Activated CD8-positive, alpha-beta T cell treated with anti-CD3 and anti-CD28 coated beads for 36 hours (primary cell): ENCODE measurements around the gene TFB2M. TPM values are rescaled to one million over a fixed set of nuclear protein-coding genes. Genes with fewer than 3 reads are reported as not detected.

Source experiments
- ATAC-seq: fragments of 200-7000 bp; cut with Tn5 transposase; one replicate; pipeline ENCODE4 v1.10.0; 2021; ENCODE audit warnings: mild to moderate bottlenecking, moderate library complexity
- CTCF ChIA-PET: fragments of 350-600 bp; sonication (Branson Sonifier 250); formaldehyde crosslinking; loops from one replicate; lab custom pipeline; 2021; ENCODE audit warnings: antibody characterized with exemption; lab: Charles Lee
- POLR2A ChIA-PET: fragments of 350-600 bp; sonication (Branson Sonifier 250); formaldehyde crosslinking; loops from one replicate; lab custom pipeline; 2021; ENCODE audit warnings: antibody characterized with exemption; lab: Charles Lee
- DNase-seq: peaks from one replicate; pipeline ENCODE4 v3.0.0-alpha.2; 2020
- H3K27ac Mint-ChIP-seq: one replicate; pipeline ENCODE4 v1.8.0; 2021; ENCODE audit warnings: mild to moderate bottlenecking, mixed read lengths
- H3K27me3 Mint-ChIP-seq: one replicate; pipeline ENCODE4 v1.8.0; 2021; ENCODE audit warnings: mixed read lengths
- H3K36me3 Mint-ChIP-seq: one replicate; pipeline ENCODE4 v1.8.0; 2021; ENCODE audit warnings: low read depth, mixed read lengths
- H3K4me1 Mint-ChIP-seq: one replicate; pipeline ENCODE4 v1.8.0; 2021; ENCODE audit warnings: low read depth, mixed read lengths
- H3K4me3 Mint-ChIP-seq: one replicate; pipeline ENCODE4 v1.8.0; 2021; ENCODE audit warnings: mild to moderate bottlenecking, moderate library complexity, mixed read lengths
- H3K9me3 Mint-ChIP-seq: one replicate; pipeline ENCODE4 v1.8.0; 2021; ENCODE audit warnings: mixed read lengths
- intact Hi-C: fragments of 100-400 bp; cut with micrococcal nuclease; formaldehyde crosslinking; loops from one replicate; pipeline ENCODE4 v1.10.0; 2022
- total RNA-seq, 2 experiments: library from RNA; stranded (reverse); gene quantifications; one replicate each; pipeline ENCODE4 v1.2.3, GENCODE V29; 2021
- TF ChIP-seq, protein P1 (sequence below): fragments of 200-600 bp; IDR thresholded peaks from one replicate; pipeline ENCODE4 v1.8.0; 2022; ENCODE audit warnings: antibody characterized with exemption, mild to moderate bottlenecking

Gene TFB2M
- total RNA-seq, 2 experiments from 2014 or later = 16.0 TPM

DNA sequence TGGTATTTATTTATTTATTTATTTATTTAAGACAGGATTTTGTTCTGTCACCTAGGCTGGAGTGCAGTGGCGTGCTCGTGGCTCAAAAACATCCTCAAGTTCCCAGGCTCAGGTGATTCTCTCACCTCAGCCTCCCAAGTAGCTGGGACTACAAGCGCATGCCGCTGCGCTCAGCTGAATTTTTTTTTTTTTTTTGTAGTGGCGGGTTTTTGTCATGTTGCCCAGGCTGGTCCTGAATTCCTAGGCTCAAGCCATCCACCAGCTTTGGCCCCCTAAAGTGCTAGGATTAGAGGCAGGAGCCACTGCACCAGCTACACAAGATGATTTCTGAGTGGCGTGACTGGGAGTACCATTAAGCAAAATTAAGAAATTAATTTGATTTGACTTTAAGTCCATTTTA lies 31.9 kb upstream of the TFB2M start:
- ChIA-PET CTCF (interaction anchor here (0.9 kb wide), 1 partner anchor 25 kb away, joined by 3 read pairs; no protein-coding TSS in a partner anchor), POLR2A (no interaction called here)
- intact Hi-C loops = no loop called here
- Mint-ChIP-seq H3K27ac (no peak overlapping the region), H3K9me3 (no peaks in the 10 kb centered on the region), H3K4me3 (no peak overlapping the region), H3K36me3 (peaks cover 27% of the 10 kb centered on the region), H3K4me1 (peaks cover 51% of the 10 kb centered on the region), H3K27me3 (no peaks in the 10 kb centered on the region)
- DNase-seq (no peak), ATAC-seq (no peak)
- TF ChIP-seq, protein P1, sequence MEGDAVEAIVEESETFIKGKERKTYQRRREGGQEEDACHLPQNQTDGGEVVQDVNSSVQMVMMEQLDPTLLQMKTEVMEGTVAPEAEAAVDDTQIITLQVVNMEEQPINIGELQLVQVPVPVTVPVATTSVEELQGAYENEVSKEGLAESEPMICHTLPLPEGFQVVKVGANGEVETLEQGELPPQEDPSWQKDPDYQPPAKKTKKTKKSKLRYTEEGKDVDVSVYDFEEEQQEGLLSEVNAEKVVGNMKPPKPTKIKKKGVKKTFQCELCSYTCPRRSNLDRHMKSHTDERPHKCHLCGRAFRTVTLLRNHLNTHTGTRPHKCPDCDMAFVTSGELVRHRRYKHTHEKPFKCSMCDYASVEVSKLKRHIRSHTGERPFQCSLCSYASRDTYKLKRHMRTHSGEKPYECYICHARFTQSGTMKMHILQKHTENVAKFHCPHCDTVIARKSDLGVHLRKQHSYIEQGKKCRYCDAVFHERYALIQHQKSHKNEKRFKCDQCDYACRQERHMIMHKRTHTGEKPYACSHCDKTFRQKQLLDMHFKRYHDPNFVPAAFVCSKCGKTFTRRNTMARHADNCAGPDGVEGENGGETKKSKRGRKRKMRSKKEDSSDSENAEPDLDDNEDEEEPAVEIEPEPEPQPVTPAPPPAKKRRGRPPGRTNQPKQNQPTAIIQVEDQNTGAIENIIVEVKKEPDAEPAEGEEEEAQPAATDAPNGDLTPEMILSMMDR = no peak

DNA sequence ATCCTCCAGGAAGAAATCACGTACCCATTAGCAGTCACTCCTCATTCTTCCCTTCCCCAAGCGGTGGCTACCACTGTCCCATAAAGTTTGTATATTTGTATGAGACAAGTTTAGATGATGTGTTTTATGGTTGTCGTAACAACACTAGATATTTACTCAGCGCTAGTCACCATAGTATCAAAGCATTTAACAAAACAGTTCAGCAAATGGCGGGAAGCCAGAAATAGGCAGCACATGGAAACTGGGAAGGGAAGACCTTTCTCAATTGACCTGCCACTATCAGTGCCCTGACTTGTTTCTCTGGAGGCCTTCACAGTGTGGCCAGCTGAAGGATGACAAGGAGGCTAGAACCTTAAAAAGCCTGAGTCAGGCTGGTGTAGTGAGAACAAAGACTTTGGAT lies 31.3 kb upstream of the TFB2M start:
- Mint-ChIP-seq H3K9me3 (no peaks in the 10 kb centered on the region), H3K27ac (peak overlapping the region; percentile 28), H3K4me3 (no peak overlapping the region), H3K4me1 (peaks cover 51% of the 10 kb centered on the region), H3K36me3 (peaks cover 32% of the 10 kb centered on the region), H3K27me3 (no peaks in the 10 kb centered on the region)
- DNase-seq (no peak), ATAC-seq (no peak)
- intact Hi-C loops = no loop called here
- ChIA-PET CTCF (interaction anchor here (0.9 kb wide), 1 partner anchor 24 kb away, joined by 3 read pairs; no protein-coding TSS in a partner anchor), POLR2A (interaction anchor here (1.1 kb wide), 1 partner anchor 71 kb away, joined by 4 read pairs; no protein-coding TSS in a partner anchor)
- TF ChIP-seq, protein P1 = no peak

DNA sequence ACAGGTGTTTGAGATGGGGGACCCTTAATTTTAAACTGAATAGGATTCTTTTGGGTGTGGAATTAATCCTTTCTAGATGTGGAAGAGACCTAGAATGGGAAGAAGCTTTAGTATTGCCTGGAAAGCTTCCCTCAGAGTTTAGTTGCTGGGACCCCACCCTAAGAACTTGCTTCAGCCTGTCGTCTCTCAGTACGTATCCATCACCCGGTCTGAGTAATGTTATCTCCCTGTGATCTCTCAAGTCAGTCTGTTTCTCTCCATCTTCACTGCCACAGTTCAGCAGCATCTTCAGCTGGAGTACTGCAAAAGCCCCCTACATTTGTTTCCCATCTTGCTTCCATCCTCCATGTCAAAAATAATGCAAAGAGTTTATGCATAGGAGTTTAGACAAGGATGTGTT lies 29.1 kb upstream of the TFB2M start:
- Mint-ChIP-seq H3K9me3 (peaks cover 1% of the 10 kb centered on the region), H3K36me3 (peaks cover 44% of the 10 kb centered on the region), H3K27ac (no peak overlapping the region), H3K4me1 (peaks cover 51% of the 10 kb centered on the region), H3K27me3 (no peaks in the 10 kb centered on the region), H3K4me3 (no peak overlapping the region)
- DNase-seq = no peak
- intact Hi-C loops = no loop called here
- TF ChIP-seq, protein P1 = no peak
- CTCF ChIA-PET = interaction anchor here (1.0 kb wide), 1 partner anchor 97 kb away, joined by 3 read pairs; no protein-coding TSS in a partner anchor
- ATAC-seq = no peak
- POLR2A ChIA-PET = interaction anchor here (0.6 kb wide), 1 partner anchor 29 kb away, joined by 3 read pairs; the partner anchor contains the start of genes CNST and TFB2M

DNA sequence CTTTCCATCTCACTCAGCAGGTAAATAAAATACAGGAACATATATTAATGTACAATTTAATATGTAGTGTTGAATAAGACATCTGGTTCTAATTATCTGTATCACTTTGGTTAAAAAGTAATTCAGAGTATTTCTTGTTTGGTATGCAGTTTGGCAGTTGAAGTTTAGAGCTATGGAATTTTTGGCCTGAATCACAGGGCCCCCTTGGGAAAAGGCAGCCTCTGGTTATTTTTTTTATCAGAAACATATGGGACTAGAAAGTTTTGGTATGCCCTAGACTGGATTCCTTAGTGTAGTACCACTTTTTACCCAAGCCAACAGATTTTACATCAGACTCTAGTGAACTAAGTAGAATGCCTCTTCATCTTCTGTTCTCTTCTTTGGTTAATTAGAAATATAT lies 26.6 kb upstream of the TFB2M start:
- no peaks in the 10 kb centered on the region for H3K27me3 Mint-ChIP-seq
- ChIA-PET CTCF (interaction anchor here (0.5 to 2.5 kb wide), 3 partner anchors 9 to 27 kb away, joined by 3 to 5 read pairs (median 3); partner anchors contain the start of genes CNST and TFB2M), POLR2A (interaction anchor here (1.2 to 2.2 kb wide), 2 partner anchors 15 to 26 kb away, joined by 3 to 10 read pairs; no protein-coding TSS in a partner anchor)
- intact Hi-C loops = no loop called here
- no peak for ATAC-seq
- peaks cover 46% of the 10 kb centered on the region for H3K4me1 Mint-ChIP-seq
- H3K36me3 Mint-ChIP-seq = peaks cover 54% of the 10 kb centered on the region
- DNase-seq = no peak
- H3K4me3 Mint-ChIP-seq = no peak overlapping the region
- H3K9me3 Mint-ChIP-seq = peaks cover 1% of the 10 kb centered on the region
- no peak overlapping the region for H3K27ac Mint-ChIP-seq
- TF ChIP-seq, protein P1 = no peak

DNA sequence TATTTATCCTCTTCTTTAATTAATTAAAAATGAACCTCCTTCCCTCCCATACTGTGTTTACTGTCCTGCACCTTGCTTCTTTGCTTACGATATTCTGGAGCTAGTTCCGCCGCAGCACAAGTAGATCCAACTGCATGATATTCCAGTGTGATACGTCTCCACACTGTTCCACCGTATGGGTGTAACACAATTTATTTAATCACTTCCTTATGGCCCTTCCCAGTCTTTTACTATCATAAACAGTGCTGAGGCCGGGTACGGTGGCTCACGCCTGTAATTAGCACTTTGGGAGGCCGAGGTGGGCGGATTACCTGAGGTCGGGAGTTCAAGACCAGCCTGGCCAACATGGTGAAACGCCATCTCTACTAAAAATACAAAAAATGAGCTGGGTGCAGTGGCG lies 25.9 kb upstream of the TFB2M start:
- Mint-ChIP-seq H3K4me3 (no peak overlapping the region), H3K36me3 (peaks cover 48% of the 10 kb centered on the region), H3K4me1 (peaks cover 49% of the 10 kb centered on the region), H3K9me3 (peaks cover 1% of the 10 kb centered on the region), H3K27me3 (no peaks in the 10 kb centered on the region), H3K27ac (no peak overlapping the region)
- TF ChIP-seq, protein P1 = no peak
- CTCF ChIA-PET = interaction anchor here (2.5 kb wide), 1 partner anchor 10 kb away, joined by 5 read pairs; no protein-coding TSS in a partner anchor
- intact Hi-C loops = no loop called here
- POLR2A ChIA-PET = interaction anchor here (2.2 kb wide), 1 partner anchor 14 kb away, joined by 10 read pairs; no protein-coding TSS in a partner anchor
- no peak for ATAC-seq
- no peak for DNase-seq
